Neural cell (in vitro differentiated cells): ENCODE results near the gene PNCK.

Experiments
- CTCF ChIP-seq: fragments of 450-650 bp; IDR thresholded peaks from 2 replicates; pipeline ENCODE4 v1.5.1; 2014; ENCODE audit warnings: antibody characterized with exemption, mild to moderate bottlenecking, moderate library complexity; ENCODE audit not compliant: poor library complexity, severe bottlenecking
- EP300 ChIP-seq: fragments of 450-650 bp; conservative IDR thresholded peaks from 2 replicates; pipeline ENCODE4 v1.6.1; 2014; ENCODE audit warnings: antibody characterized with exemption, mild to moderate bottlenecking, moderate library complexity; ENCODE audit not compliant: poor library complexity, severe bottlenecking
- EZH2 ChIP-seq: fragments of 200-600, 300-800 bp; shearing (Covaris generic), sonication (generic); IDR thresholded peaks from 2 replicates; pipeline ENCODE4 v1.6.1; 2014; ENCODE audit warnings: antibody characterized with exemption, low read length, borderline replicate concordance, mild to moderate bottlenecking; ENCODE audit not compliant: insufficient read depth, poor library complexity, severe bottlenecking
- MXI1 ChIP-seq: fragments of 450-650 bp; conservative IDR thresholded peaks from 2 replicates; pipeline ENCODE4 v1.6.1; 2014; ENCODE audit warnings: antibody characterized with exemption, mild to moderate bottlenecking; ENCODE audit not compliant: poor library complexity, severe bottlenecking
- POLR2AphosphoS5 ChIP-seq: IDR thresholded peaks from 2 replicates; pipeline ENCODE4 v1.6.1; 2012
- RAD21 ChIP-seq: fragments of 450-650 bp; conservative IDR thresholded peaks from 2 replicates; pipeline ENCODE4 v1.6.1; 2014; ENCODE audit warnings: antibody characterized with exemption, mild to moderate bottlenecking, moderate library complexity
- REST ChIP-seq: IDR thresholded peaks from 2 replicates; pipeline ENCODE4 v1.6.1; 2012; ENCODE audit warnings: borderline replicate concordance
- SMC3 ChIP-seq: fragments of 450-650 bp; conservative IDR thresholded peaks from 2 replicates; pipeline ENCODE4 v1.6.1; 2014; ENCODE audit warnings: antibody characterized with exemption, mild to moderate bottlenecking, moderate library complexity; ENCODE audit not compliant: poor library complexity
- TAF1 ChIP-seq: IDR thresholded peaks from 2 replicates; pipeline ENCODE4 v1.6.1; 2012; ENCODE audit warnings: low read depth

GRCh38 chrX:153684467-153685155 lies 11.0 kb upstream of the PNCK start:
- TF ChIP-seq CTCF (peak; percentile 19), MXI1 (no peak), EP300 (no peak), POLR2AphosphoS5 (peak; percentile 22), TAF1 (no peak), EZH2 (no peak), REST (no peak), SMC3 (no peak), RAD21 (no peak)
